BJ (cell line): Measurements from ENCODE around the gene SCIN. TPM values are rescaled to one million over a fixed set of nuclear protein-coding genes. Genes with fewer than 3 reads are reported as not detected.

Experiments
- CTCF ChIA-PET: fragments of 350-600 bp; formaldehyde crosslinking; extraction: SDS; loops from one replicate; lab custom pipeline; 2021; ENCODE audit warnings: antibody characterized with exemption, inconsistent platforms; lab: Yijun Ruan, JAX
- POLR2A ChIA-PET: fragments of 300-600 bp; sonication (Branson Sonifier 250); formaldehyde crosslinking; extraction: SDS; loops from one replicate; lab custom pipeline; 2021; ENCODE audit warnings: antibody characterized with exemption; lab: Charles Lee
- DNase-seq: peaks from one replicate; pipeline ENCODE4 v3.0.0-alpha.2; 2011; ENCODE audit warnings: low read depth
- H3K27me3 ChIP-seq: 2 replicates; pipeline ENCODE4 v1.6.0; 2011; ENCODE audit warnings: low read length; ENCODE audit not compliant: control insufficient read depth, insufficient read depth
- H3K36me3 ChIP-seq: 2 replicates; pipeline ENCODE4 v1.5.1; 2011; ENCODE audit warnings: low read length; ENCODE audit not compliant: control insufficient read depth, insufficient read depth
- H3K4me3 ChIP-seq: 2 replicates; pipeline ENCODE4 v1.5.1; 2011; ENCODE audit warnings: low read depth, mild to moderate bottlenecking, control low read depth, low read length
- polyA plus RNA-seq: library from polyadenylated mRNA; depleted of rRNA; stranded (reverse); fragments of >200 nt; gene quantifications from 2 replicates; pipeline ENCODE4 v1.2.3, GENCODE V29; 2011
- TF ChIP-seq, protein P1 (sequence below): IDR thresholded peaks from 2 replicates; pipeline ENCODE4 v1.5.1; 2011; ENCODE audit warnings: low read depth, mild to moderate bottlenecking, control low read depth, inconsistent platforms, low read length, moderate library complexity; ENCODE audit not compliant: insufficient read depth

SCIN gene
- polyA plus RNA-seq, 1 experiment: 0.06 TPM

DNA sequence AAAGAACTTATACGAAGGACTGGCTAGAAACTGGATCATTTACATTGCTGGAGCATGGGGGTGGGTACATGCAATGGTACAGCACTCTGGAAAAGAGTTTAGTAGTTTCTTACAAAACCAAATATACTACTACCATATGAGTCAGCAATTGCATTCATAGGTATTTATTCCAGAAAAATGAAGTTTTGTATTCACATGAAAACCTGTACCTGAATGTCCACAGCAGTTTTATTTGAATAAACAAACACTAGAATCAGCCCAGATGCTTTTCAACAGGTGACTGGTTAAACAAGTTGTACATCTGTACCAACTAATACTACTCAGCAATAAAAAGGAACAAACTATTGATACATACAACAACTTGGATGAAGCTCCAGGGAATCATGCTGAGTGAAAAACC is 3.4 kb downstream of the SCIN start:
- Histone ChIP-seq H3K36me3 (no peaks in the 10 kb centered on the region), H3K4me3 (no peak overlapping the region), H3K27me3 (peaks cover 7% of the 10 kb centered on the region)
- ChIA-PET POLR2A (no interaction called here), CTCF (no interaction called here)
- TF ChIP-seq, protein P1, sequence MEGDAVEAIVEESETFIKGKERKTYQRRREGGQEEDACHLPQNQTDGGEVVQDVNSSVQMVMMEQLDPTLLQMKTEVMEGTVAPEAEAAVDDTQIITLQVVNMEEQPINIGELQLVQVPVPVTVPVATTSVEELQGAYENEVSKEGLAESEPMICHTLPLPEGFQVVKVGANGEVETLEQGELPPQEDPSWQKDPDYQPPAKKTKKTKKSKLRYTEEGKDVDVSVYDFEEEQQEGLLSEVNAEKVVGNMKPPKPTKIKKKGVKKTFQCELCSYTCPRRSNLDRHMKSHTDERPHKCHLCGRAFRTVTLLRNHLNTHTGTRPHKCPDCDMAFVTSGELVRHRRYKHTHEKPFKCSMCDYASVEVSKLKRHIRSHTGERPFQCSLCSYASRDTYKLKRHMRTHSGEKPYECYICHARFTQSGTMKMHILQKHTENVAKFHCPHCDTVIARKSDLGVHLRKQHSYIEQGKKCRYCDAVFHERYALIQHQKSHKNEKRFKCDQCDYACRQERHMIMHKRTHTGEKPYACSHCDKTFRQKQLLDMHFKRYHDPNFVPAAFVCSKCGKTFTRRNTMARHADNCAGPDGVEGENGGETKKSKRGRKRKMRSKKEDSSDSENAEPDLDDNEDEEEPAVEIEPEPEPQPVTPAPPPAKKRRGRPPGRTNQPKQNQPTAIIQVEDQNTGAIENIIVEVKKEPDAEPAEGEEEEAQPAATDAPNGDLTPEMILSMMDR: no peak
- DNase-seq: no peak

DNA sequence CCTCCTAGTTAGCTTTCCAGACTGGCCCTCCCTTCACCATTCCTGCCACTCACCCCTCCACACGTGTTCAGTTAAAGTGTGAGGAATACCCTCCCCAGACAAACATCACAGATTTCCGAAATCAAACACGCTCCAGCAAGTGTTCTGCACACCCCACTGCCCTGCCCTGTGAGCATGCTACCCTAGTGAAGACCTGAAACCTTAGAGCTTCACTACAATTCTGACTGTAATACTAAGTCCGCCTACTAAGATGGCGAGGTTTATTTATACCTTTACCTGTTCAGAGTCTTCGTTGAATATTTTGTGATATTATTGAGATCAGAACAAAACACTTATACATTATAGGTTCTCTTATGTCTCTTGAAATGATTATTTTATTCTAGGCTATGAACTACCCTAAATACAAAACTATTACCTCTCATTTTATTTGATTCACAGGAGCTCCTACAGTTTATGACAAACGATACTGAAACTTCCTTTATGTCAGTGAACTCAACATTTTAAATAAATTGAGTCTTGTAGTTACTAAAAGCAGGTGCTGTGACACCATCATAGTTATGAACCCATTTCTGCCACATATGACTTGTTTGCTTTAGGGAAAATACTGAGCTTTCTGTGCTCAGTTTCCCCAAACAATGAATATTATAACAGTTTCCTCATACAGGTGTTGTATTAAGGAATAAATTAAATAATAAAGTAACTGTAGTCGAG is 8.6 kb downstream of the SCIN start:
- ChIA-PET POLR2A (no interaction called here), CTCF (interaction anchor here (1.2 kb wide), 1 partner anchor 12 kb away, joined by 5 read pairs; no protein-coding TSS in a partner anchor)

DNA sequence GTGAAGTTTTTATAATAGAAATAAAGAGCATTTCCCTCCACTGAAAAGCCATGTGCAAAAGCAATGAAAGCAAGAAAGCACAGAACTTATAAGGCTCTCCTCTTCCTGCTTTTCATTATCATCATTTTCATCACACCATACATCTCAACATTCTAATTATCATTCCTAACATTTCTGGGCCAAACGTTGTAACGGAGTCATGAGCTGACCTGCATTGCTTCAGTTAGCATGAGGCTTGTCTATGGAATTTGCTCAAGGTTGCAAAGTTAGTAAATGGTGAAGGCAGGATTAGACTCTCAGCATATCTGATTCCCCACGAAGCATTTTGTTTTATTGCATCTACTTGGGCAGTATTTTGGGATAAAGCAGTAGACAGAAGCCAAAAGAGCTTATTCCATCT is 11.4 kb downstream of the SCIN start:
- TF ChIP-seq, protein P1: no peak
- ChIA-PET POLR2A (no interaction called here), CTCF (interaction anchor here (1.0 to 1.1 kb wide), 2 partner anchors 12 to 57 kb away, joined by 3 to 4 read pairs; no protein-coding TSS in a partner anchor)
- DNase-seq: peak; percentile 12
- H3K36me3 ChIP-seq: no peaks in the 10 kb centered on the region
- H3K27me3 ChIP-seq: no peaks in the 10 kb centered on the region
- H3K4me3 ChIP-seq: no peak overlapping the region

More for the DNA sequence above, 8.6 kb downstream of the SCIN start:
- TF ChIP-seq, protein P1: no peak
- no peaks in the 10 kb centered on the region for H3K27me3 ChIP-seq
- H3K36me3 ChIP-seq: no peaks in the 10 kb centered on the region
- no peak for DNase-seq
- H3K4me3 ChIP-seq: no peak overlapping the region

GRCh38 chr7:12582362-12582761 is 11.8 kb downstream of the SCIN start:
- no peak for DNase-seq
- Histone ChIP-seq H3K36me3 (no peaks in the 10 kb centered on the region), H3K27me3 (no peaks in the 10 kb centered on the region), H3K4me3 (no peak overlapping the region)
- POLR2A ChIA-PET: no interaction called here
- CTCF ChIA-PET: interaction anchor here (1.0 to 1.1 kb wide), 2 partner anchors 13 to 57 kb away, joined by 3 to 4 read pairs; no protein-coding TSS in a partner anchor
- TF ChIP-seq, protein P1: no peak

GRCh38 chr7:12583176-12583575 is 12.7 kb downstream of the SCIN start:
- ChIA-PET POLR2A (no interaction called here), CTCF (no interaction called here)
- Histone ChIP-seq H3K4me3 (no peak overlapping the region), H3K27me3 (no peaks in the 10 kb centered on the region), H3K36me3 (no peaks in the 10 kb centered on the region)
- DNase-seq: no peak
- TF ChIP-seq, protein P1: no peak
